PC-9 (cell line): ENCODE data around the gene TNFRSF1A. TPM values are rescaled to one million over a fixed set of nuclear protein-coding genes. Genes with fewer than 3 reads are reported as not detected.
A peak's percentile ranks its signal among the peaks of the same experiment; 100 is the strongest.

Experiments used
- BruUV-seq: library from RNA; stranded (reverse); fragments of 400-500 nt; replicated peaks from 2 replicates; lab custom pipeline; 2021; lab: Mats Ljungman, UMichigan
- CTCF ChIA-PET: fragments of 300-600 bp; sonication (Branson Sonifier 250); formaldehyde crosslinking; loops from one replicate; lab custom pipeline; 2022; ENCODE audit warnings: antibody characterized with exemption; lab: Charles Lee
- POLR2A ChIA-PET: fragments of 300-600 bp; sonication (Branson Sonifier 250); formaldehyde crosslinking; loops from one replicate; lab custom pipeline; 2022; ENCODE audit warnings: antibody characterized with exemption; ENCODE audit not compliant: unreplicated experiment; lab: Charles Lee
- DNase-seq, 2 experiments: peaks; one replicate each; pipeline versions ENCODE4 v3.0.0 to v3.0.0-alpha.2; 2015 to 2022; ENCODE audit warnings: mixed read lengths in 1 of 2
- H2AFZ ChIP-seq: fragments of 200-600 bp; sonication (generic); 2 replicates; pipeline ENCODE4 v1.8.1; 2017; ENCODE audit warnings: antibody characterized with exemption
- H3F3A ChIP-seq: fragments of 200-600 bp; sonication (generic); 2 replicates; pipeline ENCODE4 v1.8.1; 2017; ENCODE audit warnings: antibody characterized with exemption, mild to moderate bottlenecking, low read depth; ENCODE audit not compliant: insufficient read depth
- H3K27ac ChIP-seq: fragments of 200-600 bp; sonication (generic); 2 replicates; pipeline ENCODE4 v1.6.1; 2016; ENCODE audit warnings: mixed run types
- H3K27me3 ChIP-seq: fragments of 200-600 bp; sonication (generic); 2 replicates; pipeline ENCODE4 v1.6.1; 2016; ENCODE audit warnings: low read depth, mixed run types; ENCODE audit not compliant: insufficient read depth
- H3K36me3 ChIP-seq: fragments of 200-600 bp; sonication (generic); 2 replicates; pipeline ENCODE4 v1.6.1; 2016; ENCODE audit warnings: low read depth, mixed run types
- H3K4me1 ChIP-seq: fragments of 200-600 bp; sonication (generic); replicated peaks from 2 replicates; pipeline ENCODE4 v1.6.1; 2016; ENCODE audit warnings: mixed run types; ENCODE audit not compliant: insufficient read depth
- H3K4me2 ChIP-seq: fragments of 200-600 bp; sonication (generic); 2 replicates; pipeline ENCODE4 v1.6.1; 2017; ENCODE audit warnings: mixed run types
- H3K4me3 ChIP-seq: fragments of 200-600 bp; sonication (generic); 2 replicates; pipeline ENCODE4 v1.6.1; 2016; ENCODE audit warnings: mixed run types
- H3K79me2 ChIP-seq: fragments of 200-600 bp; sonication (generic); 2 replicates; pipeline ENCODE4 v1.6.1; 2017; ENCODE audit warnings: low read depth, mixed run types
- H3K9me2 ChIP-seq: fragments of 200-600 bp; sonication (generic); 2 replicates; pipeline ENCODE4 v1.8.1; 2017; ENCODE audit warnings: mild to moderate bottlenecking; ENCODE audit not compliant: insufficient read depth
- H3K9me3 ChIP-seq: fragments of 200-600 bp; sonication (generic); 2 replicates; pipeline ENCODE4 v1.8.1; 2016; ENCODE audit warnings: low read depth; ENCODE audit not compliant: insufficient read depth
- H4K20me1 ChIP-seq: fragments of 200-600 bp; sonication (generic); 2 replicates; pipeline ENCODE4 v1.8.1; 2017; ENCODE audit not compliant: insufficient read depth
- EZH2 ChIP-seq: fragments of 200-600 bp; sonication (generic); IDR thresholded peaks from 2 replicates; pipeline ENCODE4 v1.8.0; 2017; ENCODE audit warnings: antibody characterized with exemption, low read depth
- intact Hi-C: fragments of 100-400 bp; cut with micrococcal nuclease; formaldehyde crosslinking; loops from one replicate; pipeline ENCODE4 v1.10.0; 2022; ENCODE audit not compliant: unreplicated experiment
- total RNA-seq: library from RNA; stranded (reverse); gene quantifications from 2 replicates; pipeline ENCODE4 v1.2.3, GENCODE V29; 2021
- TF ChIP-seq, protein P1 (sequence below): fragments of 200-600 bp; sonication (generic); conservative IDR thresholded peaks from 2 replicates; pipeline ENCODE4 v1.6.1; 2017; ENCODE audit warnings: mixed run types, antibody characterized with exemption, mild to moderate bottlenecking, moderate library complexity

TNFRSF1A gene
- total RNA-seq, 1 experiment from 2014 or later = 165 TPM

DNA sequence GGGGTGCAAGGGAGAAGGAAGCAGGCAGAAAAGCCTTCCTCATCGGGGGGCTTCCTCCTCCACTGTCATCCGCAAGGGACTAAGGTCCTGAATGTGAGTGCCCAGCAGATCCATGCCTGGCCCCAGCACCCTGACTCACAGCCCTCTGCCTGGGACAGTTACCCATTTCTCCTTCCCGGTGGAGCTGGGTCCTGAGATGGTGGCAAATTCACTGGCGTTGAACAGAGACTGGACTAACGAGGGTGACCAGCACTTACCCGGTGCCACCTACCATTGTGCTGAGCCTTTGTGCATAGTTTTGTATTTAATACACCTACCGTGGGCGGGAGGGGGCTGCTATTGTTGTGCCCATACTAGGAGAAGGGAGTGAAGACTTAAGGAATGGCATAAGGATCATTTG, 62.2 kb downstream of the TNFRSF1A start:
- POLR2A ChIA-PET = interaction anchor here (0.5 to 1.3 kb wide), 21 partner anchors 15 to 261 kb away, joined by 3 to 12 read pairs (median 5); partner anchors contain the start of genes CD9 and LTBR
- H3K4me1 ChIP-seq = peaks cover 70% of the 10 kb centered on the region
- BruUV-seq = TSS peak; percentile 49

DNA sequence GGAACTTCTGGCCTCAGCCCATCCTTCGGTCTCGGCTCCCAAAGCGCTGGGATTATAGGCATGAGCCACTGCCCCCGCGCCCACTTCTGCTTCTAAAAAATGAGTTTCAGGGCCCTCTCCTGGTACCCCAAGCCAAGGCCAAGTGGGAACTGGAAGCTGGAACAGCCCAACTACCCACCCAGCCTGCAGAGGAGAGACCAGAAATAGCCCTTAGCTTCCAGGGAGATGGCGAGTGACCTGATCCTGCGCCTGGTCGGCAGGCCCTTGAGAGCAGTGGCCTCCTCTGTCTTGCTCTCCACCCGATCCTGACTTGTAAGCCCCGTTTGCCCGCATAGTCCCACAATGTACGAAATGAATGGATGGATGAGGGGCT, 62.6 kb downstream of the TNFRSF1A start:
- H3F3A ChIP-seq = peaks cover 49% of the 10 kb centered on the region
- H3K79me2 ChIP-seq = no peaks in the 10 kb centered on the region
- intact Hi-C loops = loop anchor here (2.0 to 10.0 kb wide), 2 partner anchors 194 to 1954 kb away; partner anchors contain the start of gene TIGAR
- H2AFZ ChIP-seq = no peak overlapping the region
- H3K4me3 ChIP-seq = peak overlapping the region; percentile 47; the same call in 1 of the 2 replicates
- no peaks in the 10 kb centered on the region for H4K20me1 ChIP-seq
- H3K27ac ChIP-seq = peak overlapping the region; percentile 93
- H3K36me3 ChIP-seq = no peaks in the 10 kb centered on the region
- no peaks in the 10 kb centered on the region for H3K27me3 ChIP-seq
- DNase-seq = no peak
- TF ChIP-seq, protein P1, sequence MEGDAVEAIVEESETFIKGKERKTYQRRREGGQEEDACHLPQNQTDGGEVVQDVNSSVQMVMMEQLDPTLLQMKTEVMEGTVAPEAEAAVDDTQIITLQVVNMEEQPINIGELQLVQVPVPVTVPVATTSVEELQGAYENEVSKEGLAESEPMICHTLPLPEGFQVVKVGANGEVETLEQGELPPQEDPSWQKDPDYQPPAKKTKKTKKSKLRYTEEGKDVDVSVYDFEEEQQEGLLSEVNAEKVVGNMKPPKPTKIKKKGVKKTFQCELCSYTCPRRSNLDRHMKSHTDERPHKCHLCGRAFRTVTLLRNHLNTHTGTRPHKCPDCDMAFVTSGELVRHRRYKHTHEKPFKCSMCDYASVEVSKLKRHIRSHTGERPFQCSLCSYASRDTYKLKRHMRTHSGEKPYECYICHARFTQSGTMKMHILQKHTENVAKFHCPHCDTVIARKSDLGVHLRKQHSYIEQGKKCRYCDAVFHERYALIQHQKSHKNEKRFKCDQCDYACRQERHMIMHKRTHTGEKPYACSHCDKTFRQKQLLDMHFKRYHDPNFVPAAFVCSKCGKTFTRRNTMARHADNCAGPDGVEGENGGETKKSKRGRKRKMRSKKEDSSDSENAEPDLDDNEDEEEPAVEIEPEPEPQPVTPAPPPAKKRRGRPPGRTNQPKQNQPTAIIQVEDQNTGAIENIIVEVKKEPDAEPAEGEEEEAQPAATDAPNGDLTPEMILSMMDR = no peak
- no peak for TF ChIP-seq EZH2
- BruUV-seq = no TSS peak
- ChIA-PET POLR2A (interaction anchor here (0.5 to 1.8 kb wide), 18 partner anchors 8 to 215 kb away, joined by 3 to 11 read pairs (median 5); partner anchors contain the start of gene CD9), CTCF (interaction anchor here (0.5 to 2.9 kb wide), 23 partner anchors 27 to 303 kb away, joined by 3 to 24 read pairs (median 5); no protein-coding TSS in a partner anchor)
- H3K4me1 ChIP-seq = peaks cover 72% of the 10 kb centered on the region
- no peaks in the 10 kb centered on the region for H3K9me3 ChIP-seq
- H3K4me2 ChIP-seq = peak overlapping the region; percentile 65
- no peaks in the 10 kb centered on the region for H3K9me2 ChIP-seq

More for the DNA sequence above, 62.2 kb downstream of the TNFRSF1A start:
- TF ChIP-seq, protein P1 = 0 out of 2 replicates have a peak, but pooled peaks have one; percentile 3
- TF ChIP-seq EZH2 = no peak
- H3K9me3 ChIP-seq = no peaks in the 10 kb centered on the region
- H3K9me2 ChIP-seq = no peaks in the 10 kb centered on the region
- H2AFZ ChIP-seq = no peak overlapping the region
- H3F3A ChIP-seq = peaks cover 45% of the 10 kb centered on the region
- peak overlapping the region; percentile 93 for H3K27ac ChIP-seq
- H3K4me3 ChIP-seq = no peak overlapping the region; the same call in 1 of the 2 replicates
- intact Hi-C loops = loop anchor here (1.0 to 10.0 kb wide), 6 partner anchors 7 to 1955 kb away; partner anchors contain the start of gene TIGAR
- no peaks in the 10 kb centered on the region for H3K36me3 ChIP-seq
- CTCF ChIA-PET = interaction anchor here (0.6 to 2.9 kb wide), 11 partner anchors 26 to 291 kb away, joined by 3 to 24 read pairs (median 6); no protein-coding TSS in a partner anchor
- peak overlapping the region; percentile 65 for H3K4me2 ChIP-seq
- H4K20me1 ChIP-seq = no peaks in the 10 kb centered on the region
- H3K27me3 ChIP-seq = no peaks in the 10 kb centered on the region
- DNase-seq = no peak
- H3K79me2 ChIP-seq = no peaks in the 10 kb centered on the region

Other genes starting within 250 kb of the TNFRSF1A start
- gene VWF, start 217.4 kb downstream of the TNFRSF1A start, total RNA-seq = 0.48 and 0.88 TPM in 2 replicates
- gene CD9, start 141.7 kb downstream of the TNFRSF1A start, total RNA-seq = 319 and 374 TPM in 2 replicates
- 86.5 and 89.9 TPM in 2 replicates for gene PLEKHG6, start 31.4 kb downstream of the TNFRSF1A start, total RNA-seq
- gene SCNN1A, start 33.5 kb upstream of the TNFRSF1A start, total RNA-seq = 460 and 549 TPM in 2 replicates
- 178 and 185 TPM in 2 replicates for gene LTBR, start 42.1 kb upstream of the TNFRSF1A start, total RNA-seq
- gene CD27, start 102.9 kb upstream of the TNFRSF1A start, total RNA-seq = not detected in 2 replicates
- gene TAPBPL, start 110.0 kb upstream of the TNFRSF1A start, total RNA-seq = 26.0 and 27.8 TPM in 2 replicates
- gene VAMP1, start 128.6 kb upstream of the TNFRSF1A start, total RNA-seq = 7.7 and 9.1 TPM in 2 replicates
- gene MRPL51, start 151.2 kb upstream of the TNFRSF1A start, total RNA-seq = 432 and 456 TPM in 2 replicates
- gene NCAPD2, start 152.0 kb upstream of the TNFRSF1A start, total RNA-seq = 220 and 266 TPM in 2 replicates
- gene GAPDH, start 192.4 kb upstream of the TNFRSF1A start, total RNA-seq = 6,143 and 8,169 TPM in 2 replicates
- 0.65 and 0.70 TPM in 2 replicates for gene IFFO1, start 214.0 kb upstream of the TNFRSF1A start, total RNA-seq
- 97.5 and 101 TPM in 2 replicates for gene NOP2, start 226.2 kb upstream of the TNFRSF1A start, total RNA-seq